Glomerular visceral epithelial cell (primary cell): Measurements from ENCODE around the gene LAMTOR1.
A peak's percentile ranks its signal among the peaks of the same experiment; 100 is the strongest.

Source experiments
- DNase-seq: peaks from one replicate; pipeline ENCODE4 v3.0.0-alpha.2; 2016; ENCODE audit errors: extremely low spot score

Gene LAMTOR1

GRCh38 chr11:72119198-72119597, 16.1 kb upstream of the LAMTOR1 start:
- DNase-seq, result no peak

DNA sequence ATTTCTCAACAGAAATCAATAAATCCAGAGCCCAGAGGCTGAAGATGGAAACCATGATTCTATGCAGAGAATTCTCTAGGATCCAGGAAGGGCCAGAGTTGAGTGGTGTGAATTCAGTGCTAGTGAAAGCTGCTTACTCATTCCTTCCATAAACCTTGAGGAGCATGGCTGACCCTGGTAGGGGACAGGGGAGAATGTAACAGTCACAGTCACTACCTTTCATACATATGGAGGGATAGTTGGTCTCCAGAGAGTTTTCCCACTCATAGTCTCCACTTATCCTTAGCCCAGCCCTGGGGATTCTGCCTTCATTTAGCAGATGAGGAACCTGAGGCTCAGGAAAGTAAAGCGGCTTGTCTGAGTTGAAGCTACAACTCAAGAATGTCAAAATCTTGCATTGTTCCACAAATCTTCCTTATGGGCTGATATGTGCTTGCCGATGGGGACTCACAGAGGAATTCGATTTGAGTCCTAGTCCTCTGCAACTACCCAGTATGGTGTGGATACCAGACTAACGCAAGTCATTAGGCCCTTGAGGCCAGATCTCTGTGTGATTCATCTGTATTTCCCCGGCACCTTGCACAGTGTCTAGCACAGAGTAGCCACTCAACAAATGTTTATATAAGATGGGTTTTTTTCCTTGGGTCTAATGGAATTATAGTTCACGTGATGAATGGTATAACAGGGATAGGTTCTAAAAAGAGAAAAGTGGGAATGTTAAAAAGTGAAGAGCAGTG, 13.1 kb upstream of the LAMTOR1 start:
- no peak for DNase-seq

DNA sequence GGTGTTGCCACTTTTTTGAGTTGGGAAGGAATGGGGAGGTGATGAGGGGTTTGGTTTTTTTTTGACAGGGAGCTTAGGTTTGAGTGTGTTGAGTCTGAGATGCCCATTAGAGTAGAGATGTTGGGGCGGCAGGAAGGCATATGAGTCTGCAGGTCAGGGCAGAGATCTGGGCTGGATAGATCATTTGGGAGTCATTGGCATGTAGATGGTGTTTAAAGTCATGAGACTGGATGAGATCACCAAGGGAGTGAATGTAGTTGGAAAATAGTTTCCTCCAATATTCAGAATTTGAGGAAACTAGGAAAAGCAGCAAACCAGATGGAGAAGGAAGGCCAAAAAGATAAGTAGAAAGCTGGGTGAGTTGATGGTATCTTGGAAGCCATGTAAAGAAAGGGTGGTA, 11.5 kb upstream of the LAMTOR1 start:
- DNase-seq, result no peak

GRCh38 chr11:72112978-72113808, 10.1 kb upstream of the LAMTOR1 start:
- DNase-seq, result no peak

GRCh38 chr11:72112143-72112977, 9.3 kb upstream of the LAMTOR1 start, which contains the start of gene ANAPC15:
Gene ANAPC15 (minus strand): TSS chr11:72112695. CDS start chr11:72111276, 1,419 bp downstream.
- DNase-seq, result peak; percentile 98

DNA sequence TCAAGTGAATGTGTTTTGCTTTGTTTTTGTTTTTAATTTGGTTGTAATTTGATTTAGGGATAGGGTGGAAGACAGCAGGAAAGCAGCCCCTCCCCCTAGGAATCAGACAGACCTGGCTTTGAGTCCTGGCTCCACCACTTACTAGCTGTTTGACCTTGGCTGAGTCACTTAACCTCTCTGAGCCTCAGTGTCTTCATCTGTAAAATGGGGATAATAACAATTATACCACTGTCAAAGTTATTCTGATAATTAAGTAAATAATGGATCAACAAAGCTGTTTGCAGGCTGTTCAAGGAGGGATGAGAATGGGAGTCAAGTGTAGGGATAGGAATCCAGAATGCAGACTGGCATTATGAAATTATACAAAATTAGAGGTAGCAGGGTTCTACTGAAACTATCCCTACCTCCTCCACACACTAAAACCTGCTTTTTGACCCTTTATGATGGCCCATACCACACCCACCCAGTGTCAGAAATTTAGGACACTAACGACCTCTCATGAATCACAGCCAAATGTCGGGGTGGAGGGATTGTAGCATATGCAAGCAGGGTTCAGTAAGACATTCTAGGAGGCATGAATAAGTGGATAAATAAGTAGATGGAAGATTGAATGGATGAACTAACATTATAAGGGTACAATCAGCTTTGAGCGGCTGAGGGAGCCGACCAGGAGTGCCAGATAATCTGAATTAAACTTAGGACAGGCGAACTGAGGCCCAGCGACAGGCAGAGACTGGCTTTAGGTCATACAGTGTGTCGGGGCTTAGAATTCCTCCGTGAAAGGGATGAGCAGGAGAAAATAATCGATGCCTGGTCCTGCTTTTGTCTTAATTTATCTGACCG, 8.4 kb upstream of the LAMTOR1 start:
- DNase-seq, result no peak

- DNase-seq, result no peak
These were observed 2.8 kb upstream of the LAMTOR1 start, which contains the start of gene TOMT for GRCh38 chr11:72105888-72106287. Gene TOMT (plus strand): TSS chr11:72105924. CDS start chr11:72105952, 28 bp downstream.

DNA sequence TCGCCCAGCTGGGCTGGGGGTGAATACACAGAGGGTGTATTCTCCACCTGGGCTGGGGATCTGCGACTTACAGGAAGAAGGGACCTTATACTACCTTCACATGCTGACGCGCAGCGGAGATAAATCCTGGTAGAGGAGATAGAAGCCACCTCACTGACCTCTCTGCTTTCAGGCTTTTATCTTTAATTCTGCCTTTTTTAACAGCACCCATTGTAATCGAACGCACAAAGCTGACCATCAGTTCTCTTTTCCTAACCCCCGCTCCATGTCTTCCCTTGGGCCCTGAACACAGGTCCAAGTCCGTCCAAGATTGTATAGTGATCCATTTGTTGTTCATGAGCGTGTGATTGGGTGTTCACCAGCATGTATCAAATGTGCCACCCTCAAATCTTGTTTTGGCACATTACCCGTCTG, 664 bp upstream of the LAMTOR1 start:
- no peak for DNase-seq

GRCh38 chr11:72102631-72102945, 509 bp downstream of the LAMTOR1 start:
- no peak for DNase-seq

DNA sequence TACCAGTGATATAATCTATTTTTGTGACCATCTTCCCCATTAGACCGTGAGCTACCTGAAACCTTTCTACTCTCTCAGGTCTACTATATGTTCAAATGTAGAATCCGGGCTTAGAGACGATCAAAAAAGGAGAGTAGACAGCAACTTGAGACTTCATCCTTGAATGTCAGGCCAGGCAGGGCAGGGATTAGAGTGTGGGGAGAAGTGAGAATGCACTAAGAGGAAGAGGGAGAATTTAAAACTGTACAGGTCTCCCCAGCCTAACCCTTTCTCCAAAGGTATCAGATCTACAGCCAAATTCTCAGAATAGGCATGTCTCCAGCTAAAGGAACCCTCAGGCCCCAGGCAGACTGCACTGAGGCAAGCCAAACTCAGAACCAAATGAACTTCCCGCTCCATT, 935 bp downstream of the LAMTOR1 start:
- DNase-seq, result no peak

DNA sequence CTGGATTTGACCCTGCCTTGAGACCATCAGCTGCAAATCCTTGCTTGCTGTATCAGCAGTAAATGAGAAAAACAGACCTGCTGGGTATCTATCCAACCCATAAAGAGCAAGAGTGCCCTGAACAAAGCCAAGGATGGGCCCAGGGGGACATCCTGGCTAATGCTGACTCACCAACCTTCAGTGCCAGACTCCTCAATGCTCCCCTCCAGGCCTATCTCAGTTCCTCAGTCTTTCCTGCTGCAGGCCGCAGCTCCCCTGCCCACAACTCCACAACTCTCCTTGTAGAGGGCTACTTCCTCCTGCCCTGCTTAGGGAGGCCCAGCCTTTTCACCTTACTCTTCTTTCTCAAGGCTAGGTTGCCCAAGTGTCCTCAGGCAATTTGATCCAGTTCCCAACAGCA, 2.6 kb downstream of the LAMTOR1 start:
- no peak for DNase-seq

GRCh38 chr11:72100009-72100408, 3.1 kb downstream of the LAMTOR1 start:
- no peak for DNase-seq

- DNase-seq, result no peak
These were observed 4.4 kb downstream of the LAMTOR1 start for GRCh38 chr11:72098741-72099140.

GRCh38 chr11:72091292-72091691, 11.8 kb downstream of the LAMTOR1 start:
- DNase-seq, result peak; percentile 38

- no peak for DNase-seq
These were observed 14.9 kb downstream of the LAMTOR1 start for GRCh38 chr11:72088076-72088808.

GRCh38 chr11:72085621-72086351, 17.3 kb downstream of the LAMTOR1 start:
- no peak for DNase-seq

- no peak for DNase-seq
These were observed 18.1 kb downstream of the LAMTOR1 start for GRCh38 chr11:72084965-72085364.

GRCh38 chr11:72084076-72084475, 19.0 kb downstream of the LAMTOR1 start:
- no peak for DNase-seq

DNA sequence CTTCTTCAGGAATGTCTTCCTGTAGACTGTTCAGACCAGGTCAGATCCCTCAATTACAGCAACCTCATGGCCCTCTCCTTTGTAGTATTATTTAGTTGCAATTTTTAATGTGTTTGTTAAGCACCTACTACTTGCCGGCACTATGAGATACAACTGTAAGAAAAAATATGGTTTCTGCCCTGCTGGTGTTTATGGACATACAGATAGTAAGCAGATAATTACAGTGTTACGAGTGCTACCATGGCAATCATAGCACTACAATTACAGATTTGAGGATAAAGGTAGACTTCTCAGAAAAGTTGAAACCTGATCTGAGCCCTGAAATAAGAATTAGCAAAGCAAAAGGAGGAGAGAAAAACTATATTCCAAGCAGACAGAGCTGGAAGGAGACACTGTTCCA, 19.7 kb downstream of the LAMTOR1 start:
- no peak for DNase-seq
